ENCODE measurements around the gene HYDIN.

Gene HYDIN

GRCh38 chr16:70784692-70785555 lies 445.6 kb downstream of the HYDIN start:
- no peak for DNase-seq

- DNase-seq: no peak
Observed at GRCh38 chr16:70782237-70782636, 448.3 kb downstream of the HYDIN start.

- DNase-seq: no peak
Observed at GRCh38 chr16:70781800-70782199, 448.7 kb downstream of the HYDIN start.

- no peak for DNase-seq
Observed at GRCh38 chr16:70780546-70780945, 450.0 kb downstream of the HYDIN start.

GRCh38 chr16:70779361-70779760 lies 451.2 kb downstream of the HYDIN start:
- no peak for DNase-seq

GRCh38 chr16:70778901-70779309 lies 451.6 kb downstream of the HYDIN start:
- DNase-seq: no peak

- no peak for DNase-seq
Observed at GRCh38 chr16:70777973-70778406, 452.5 kb downstream of the HYDIN start.

- DNase-seq: no peak
Observed at GRCh38 chr16:70777496-70777895, 453.0 kb downstream of the HYDIN start.

GRCh38 chr16:70775399-70775798 lies 455.1 kb downstream of the HYDIN start:
- DNase-seq: no peak

GRCh38 chr16:70774261-70774660 lies 456.3 kb downstream of the HYDIN start:
- DNase-seq: no peak

GRCh38 chr16:70772493-70772892 lies 458.0 kb downstream of the HYDIN start:
- no peak for DNase-seq

- no peak for DNase-seq
Observed at GRCh38 chr16:70770626-70771552, 459.6 kb downstream of the HYDIN start.

- DNase-seq: no peak
Observed at GRCh38 chr16:70770291-70770625, 460.3 kb downstream of the HYDIN start.

GRCh38 chr16:70769761-70770160 lies 460.8 kb downstream of the HYDIN start:
- DNase-seq: no peak

- no peak for DNase-seq
Observed at GRCh38 chr16:70769131-70769530, 461.4 kb downstream of the HYDIN start.

GRCh38 chr16:70768203-70768580 lies 462.3 kb downstream of the HYDIN start:
- no peak for DNase-seq

- no peak for DNase-seq
Observed at GRCh38 chr16:70767377-70768202, 462.9 kb downstream of the HYDIN start.

- DNase-seq: no peak
Observed at GRCh38 chr16:70766658-70767057, 463.9 kb downstream of the HYDIN start.

- no peak for DNase-seq
Observed at GRCh38 chr16:70766176-70766575, 464.3 kb downstream of the HYDIN start.

- no peak for DNase-seq
Observed at GRCh38 chr16:70765491-70765890, 465.0 kb downstream of the HYDIN start.

- no peak for DNase-seq
Observed at GRCh38 chr16:70764632-70765031, 465.9 kb downstream of the HYDIN start.

- no peak for DNase-seq
Observed at GRCh38 chr16:70760221-70760620, 470.3 kb downstream of the HYDIN start.

- DNase-seq: no peak
Observed at GRCh38 chr16:70759666-70760065, 470.9 kb downstream of the HYDIN start.
